GM19438 (cell line): ENCODE data around the gene VASH1.

Experiments used
- ATAC-seq: cut with Tn5 transposase; IDR thresholded peaks from one replicate; pipeline ENCODE4 v1.9.1; 2021; ENCODE audit warnings: low read depth; ENCODE audit not compliant: unreplicated experiment

The VASH1 gene

GRCh38 chr14:76782115-76782884 lies 21.0 kb downstream of the VASH1 start:
- no peak for ATAC-seq

GRCh38 chr14:76782885-76783566 lies 21.8 kb downstream of the VASH1 start:
- ATAC-seq = no peak

- ATAC-seq = no peak
These were observed 23.1 kb downstream of the VASH1 start for GRCh38 chr14:76784266-76784874.

GRCh38 chr14:76784881-76785280 lies 23.6 kb downstream of the VASH1 start:
- peak; percentile 89 for ATAC-seq

GRCh38 chr14:76786601-76787000 lies 25.3 kb downstream of the VASH1 start:
- no peak for ATAC-seq

GRCh38 chr14:76792422-76792821 lies 31.2 kb downstream of the VASH1 start:
- no peak for ATAC-seq

- no peak for ATAC-seq
These were observed 32.1 kb downstream of the VASH1 start for GRCh38 chr14:76793324-76793723.

- no peak for ATAC-seq
These were observed 32.7 kb downstream of the VASH1 start for GRCh38 chr14:76793956-76794355.

GRCh38 chr14:76806446-76806845 lies 45.2 kb downstream of the VASH1 start:
- no peak for ATAC-seq

- no peak for ATAC-seq
These were observed 46.7 kb downstream of the VASH1 start for GRCh38 chr14:76808011-76808410.

- no peak for ATAC-seq
These were observed 47.7 kb downstream of the VASH1 start for GRCh38 chr14:76808990-76809389.

GRCh38 chr14:76810525-76810924 lies 49.3 kb downstream of the VASH1 start:
- no peak for ATAC-seq

GRCh38 chr14:76810953-76811400 lies 49.7 kb downstream of the VASH1 start:
- ATAC-seq = no peak

- no peak for ATAC-seq
These were observed 50.3 kb downstream of the VASH1 start for GRCh38 chr14:76811561-76811960.

- peak; percentile 30 for ATAC-seq
These were observed 50.8 kb downstream of the VASH1 start for GRCh38 chr14:76812093-76812421.

GRCh38 chr14:76812422-76813383 lies 51.4 kb downstream of the VASH1 start, which contains the start of gene ANGEL1:
TSS of gene ANGEL1 (minus strand) at chr14:76812882. CDS start at chr14:76812827, 55 bp downstream.
- peak; percentile 88 for ATAC-seq

GRCh38 chr14:76814726-76815645 lies 53.7 kb downstream of the VASH1 start:
- no peak for ATAC-seq

- ATAC-seq = no peak
These were observed 59.4 kb downstream of the VASH1 start for GRCh38 chr14:76820700-76821099.

GRCh38 chr14:76826122-76826521 lies 64.9 kb downstream of the VASH1 start, which contains the start of gene LRRC74A:
TSS of gene LRRC74A (plus strand) at chr14:76826408. CDS start at chr14:76826698, 290 bp downstream.
- no peak for ATAC-seq
